Sigmoid colon (tissue), 4 donors: Measurements from ENCODE around the gene MGMT.

ENCODE experiments used
- EP300 ChIP-seq, 4 donors: sonication (generic); formaldehyde crosslinking; IDR thresholded peaks; one replicate each; pipeline ENCODE4 v1.6.1; 2017; ENCODE audit warnings: antibody characterized with exemption in 4 of 4
- POLR2A ChIP-seq, 2 donors: fragments of 450-650 bp; IDR thresholded peaks; one replicate each; pipeline ENCODE4 v1.6.1; 2016; ENCODE audit warnings: antibody characterized with exemption in 2 of 2, mild to moderate bottlenecking in 2 of 2, moderate library complexity in 2 of 2
- POLR2AphosphoS5 ChIP-seq, 4 donors: sonication (generic); formaldehyde crosslinking; IDR thresholded peaks; one replicate each; pipeline ENCODE4 v1.6.1; 2017; ENCODE audit warnings: antibody characterized with exemption in 4 of 4
- TF ChIP-seq, protein P1 (sequence below), 4 experiments: fragments of 450-650 bp in 3 of 4; fragments of 200-600 bp in 1 of 4; IDR thresholded peaks; one replicate each; pipeline ENCODE4 v1.5.1; 2016 to 2019; ENCODE audit warnings: antibody characterized with exemption in 4 of 4, mild to moderate bottlenecking in 3 of 4, moderate library complexity in 2 of 4

DNA sequence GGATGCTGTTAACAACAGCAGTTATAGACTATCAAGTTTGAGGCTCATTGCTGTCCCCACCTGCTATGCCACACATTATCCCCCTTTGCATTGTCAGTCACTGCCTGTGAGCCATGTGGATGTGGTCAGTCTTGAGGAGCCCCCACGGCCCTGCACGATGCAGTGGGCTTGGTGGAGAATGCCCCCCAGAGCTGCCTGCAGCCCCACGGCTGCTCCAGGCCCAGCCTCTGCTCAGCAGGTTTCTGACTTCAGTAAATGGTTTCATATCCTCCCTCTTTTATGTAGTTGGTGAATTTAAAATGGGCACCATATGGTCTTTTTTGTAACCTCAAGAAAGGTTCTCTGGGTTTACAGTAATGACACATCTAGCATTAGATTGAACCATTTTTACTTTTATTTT is 332.9 kb downstream of the MGMT start:
- TF ChIP-seq, protein P1, sequence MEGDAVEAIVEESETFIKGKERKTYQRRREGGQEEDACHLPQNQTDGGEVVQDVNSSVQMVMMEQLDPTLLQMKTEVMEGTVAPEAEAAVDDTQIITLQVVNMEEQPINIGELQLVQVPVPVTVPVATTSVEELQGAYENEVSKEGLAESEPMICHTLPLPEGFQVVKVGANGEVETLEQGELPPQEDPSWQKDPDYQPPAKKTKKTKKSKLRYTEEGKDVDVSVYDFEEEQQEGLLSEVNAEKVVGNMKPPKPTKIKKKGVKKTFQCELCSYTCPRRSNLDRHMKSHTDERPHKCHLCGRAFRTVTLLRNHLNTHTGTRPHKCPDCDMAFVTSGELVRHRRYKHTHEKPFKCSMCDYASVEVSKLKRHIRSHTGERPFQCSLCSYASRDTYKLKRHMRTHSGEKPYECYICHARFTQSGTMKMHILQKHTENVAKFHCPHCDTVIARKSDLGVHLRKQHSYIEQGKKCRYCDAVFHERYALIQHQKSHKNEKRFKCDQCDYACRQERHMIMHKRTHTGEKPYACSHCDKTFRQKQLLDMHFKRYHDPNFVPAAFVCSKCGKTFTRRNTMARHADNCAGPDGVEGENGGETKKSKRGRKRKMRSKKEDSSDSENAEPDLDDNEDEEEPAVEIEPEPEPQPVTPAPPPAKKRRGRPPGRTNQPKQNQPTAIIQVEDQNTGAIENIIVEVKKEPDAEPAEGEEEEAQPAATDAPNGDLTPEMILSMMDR (IDR thresholded peaks at IDR 0.05): no peak
- no peak for TF ChIP-seq POLR2AphosphoS5 (IDR thresholded peaks at IDR 0.05)
- no peak for TF ChIP-seq POLR2A (IDR thresholded peaks at IDR 0.05)
- TF ChIP-seq EP300 (IDR thresholded peaks at IDR 0.05): no peak
